ENCODE measurements around the gene C1R. TPM values are rescaled to one million over a fixed set of nuclear protein-coding genes. Genes with fewer than 3 reads are reported as not detected.
"Not testable (repeated sequence)": the region's sequence is repeated elsewhere in the genome, so short reads cannot be mapped to it uniquely, and the experiment has no call there.

Gene C1R
- total and polyA plus RNA-seq, 5 donors from 2014 or later = 1.4 to 4.6 (median 2.2) TPM

DNA sequence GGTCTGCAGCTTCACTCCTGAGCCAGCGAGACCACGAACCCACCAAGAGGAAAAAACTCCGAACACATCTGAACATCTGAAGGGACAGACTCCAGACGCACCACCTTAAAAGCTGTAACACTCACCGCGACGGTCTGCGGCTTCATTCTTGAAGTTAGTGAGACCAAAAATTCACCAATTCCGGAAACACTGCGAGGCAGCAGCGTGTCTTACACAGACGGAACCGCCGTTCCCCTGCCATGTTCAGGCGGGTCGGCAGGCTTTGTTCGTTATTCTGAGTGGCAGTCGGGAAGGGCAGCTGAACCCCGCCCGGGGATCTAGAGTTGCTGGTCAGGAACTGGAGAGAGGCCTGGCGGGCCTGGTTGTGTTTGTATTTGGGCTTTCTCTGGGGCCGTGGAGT is 53.7 kb downstream of the C1R start:
- H3K4me1 Mint-ChIP-seq = peaks cover 0 to 5% (median 0%) of the 10 kb centered on the region in 4 donors
- H3K9me3 Mint-ChIP-seq = peaks cover 0 to 2% (median 0%) of the 10 kb centered on the region in 7 donors
- Histone ChIP-seq H3K27me3 (ENCODE audit: control insufficient read depth, insufficient read depth, low read length) (peaks cover 5% of the 10 kb centered on the region), H3K4me1 (ENCODE audit: control insufficient read depth, insufficient read depth, low read length, poor library complexity, severe bottlenecking) (no peaks in the 10 kb centered on the region), H3K9me3 (ENCODE audit: control insufficient read depth in 2 of 2, low read length in 2 of 2) (no peaks in the 10 kb centered on the region), H3K27ac (ENCODE audit: insufficient read depth, low read length, poor library complexity, severe bottlenecking) (no peak overlapping the region), H3K36me3 (ENCODE audit: control insufficient read depth, insufficient read depth, low read length) (no peaks in the 10 kb centered on the region), H3K4me3 (ENCODE audit: low read depth, low read length) (no peak overlapping the region)
- peaks cover 8% of the 10 kb centered on the region for H3K27me3 Mint-ChIP-seq
- DNase-seq (no peak), ATAC-seq (ENCODE audit: low read depth in 2 of 2) (no peak)
- H3K4me3 Mint-ChIP-seq = peak overlapping the region in 1 of 4 donors; percentile 55
- H3K36me3 Mint-ChIP-seq = no peaks in the 10 kb centered on the region
- H3K27ac Mint-ChIP-seq = no peak overlapping the region

DNA sequence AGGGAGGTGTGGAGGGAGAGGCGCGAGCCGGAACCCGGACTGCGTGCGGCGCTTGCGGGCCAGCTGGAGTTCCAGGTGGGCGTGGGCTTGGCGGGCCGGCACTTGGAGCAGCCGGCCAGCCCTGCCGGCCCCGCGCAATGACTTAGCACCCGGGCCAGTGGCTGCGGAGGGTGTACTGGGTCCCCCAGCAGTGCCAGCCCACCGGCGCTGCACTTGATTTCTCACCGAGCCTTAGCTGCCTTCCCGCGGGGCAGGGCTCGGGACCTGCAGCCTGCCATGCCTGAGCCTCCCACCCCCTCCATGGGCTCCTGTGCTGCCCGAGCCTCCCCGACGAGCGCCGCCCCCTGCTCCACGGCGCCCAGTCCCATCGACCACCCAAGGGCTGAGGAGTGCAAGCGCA is 54.8 kb downstream of the C1R start:
- H3K4me1 ChIP-seq (ENCODE audit: control insufficient read depth, insufficient read depth, low read length, poor library complexity, severe bottlenecking); DNase-seq; H3K4me3 Mint-ChIP-seq; H3K36me3 Mint-ChIP-seq; H3K36me3 ChIP-seq (ENCODE audit: control insufficient read depth, insufficient read depth, low read length); H3K4me1 Mint-ChIP-seq; H3K9me3 ChIP-seq (ENCODE audit: control insufficient read depth in 2 of 2, low read length in 2 of 2); ATAC-seq (ENCODE audit: low read depth in 2 of 2); H3K27ac Mint-ChIP-seq; H3K9me3 Mint-ChIP-seq; H3K4me3 ChIP-seq (ENCODE audit: low read depth, low read length); H3K27me3 ChIP-seq (ENCODE audit: control insufficient read depth, insufficient read depth, low read length); H3K27ac ChIP-seq (ENCODE audit: insufficient read depth, low read length, poor library complexity, severe bottlenecking): not testable (repeated sequence)
- H3K27me3 Mint-ChIP-seq = peaks cover 11% of the 10 kb centered on the region

DNA sequence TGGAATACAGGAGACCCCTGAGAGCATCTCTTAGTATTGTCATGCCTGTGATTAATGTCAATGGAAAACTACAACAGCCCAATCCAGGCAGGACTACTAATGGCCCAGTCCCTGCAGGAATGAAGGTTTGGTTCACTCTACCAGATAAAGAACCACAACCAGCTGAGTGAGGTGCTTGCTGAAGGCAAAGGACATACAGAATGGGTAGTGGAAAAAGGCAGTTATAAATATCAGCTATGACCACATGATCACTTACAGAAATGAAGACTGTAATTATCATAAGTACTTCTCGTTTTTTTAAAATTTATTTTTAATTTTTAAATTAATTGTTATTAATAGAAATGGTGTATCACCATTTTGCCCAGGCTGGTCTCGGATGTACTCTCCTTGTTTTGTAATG is 56.8 kb downstream of the C1R start:
- DNase-seq (no peak), ATAC-seq (ENCODE audit: low read depth in 2 of 2) (no peak)
- Histone ChIP-seq H3K36me3 (ENCODE audit: control insufficient read depth, insufficient read depth, low read length) (no peaks in the 10 kb centered on the region), H3K27ac (ENCODE audit: insufficient read depth, low read length, poor library complexity, severe bottlenecking) (no peak overlapping the region), H3K4me1 (ENCODE audit: control insufficient read depth, insufficient read depth, low read length, poor library complexity, severe bottlenecking) (no peaks in the 10 kb centered on the region), H3K27me3 (ENCODE audit: control insufficient read depth, insufficient read depth, low read length) (peaks cover 5% of the 10 kb centered on the region), H3K9me3 (ENCODE audit: control insufficient read depth in 2 of 2, low read length in 2 of 2) (no peaks in the 10 kb centered on the region), H3K4me3 (ENCODE audit: low read depth, low read length) (no peak overlapping the region)
- Mint-ChIP-seq H3K9me3 (peaks cover 0 to 2% (median 0%) of the 10 kb centered on the region in 7 donors), H3K4me1 (no peaks in the 10 kb centered on the region), H3K4me3 (no peak overlapping the region), H3K36me3 (no peaks in the 10 kb centered on the region), H3K27ac (no peak overlapping the region), H3K27me3 (peaks cover 14% of the 10 kb centered on the region)

DNA sequence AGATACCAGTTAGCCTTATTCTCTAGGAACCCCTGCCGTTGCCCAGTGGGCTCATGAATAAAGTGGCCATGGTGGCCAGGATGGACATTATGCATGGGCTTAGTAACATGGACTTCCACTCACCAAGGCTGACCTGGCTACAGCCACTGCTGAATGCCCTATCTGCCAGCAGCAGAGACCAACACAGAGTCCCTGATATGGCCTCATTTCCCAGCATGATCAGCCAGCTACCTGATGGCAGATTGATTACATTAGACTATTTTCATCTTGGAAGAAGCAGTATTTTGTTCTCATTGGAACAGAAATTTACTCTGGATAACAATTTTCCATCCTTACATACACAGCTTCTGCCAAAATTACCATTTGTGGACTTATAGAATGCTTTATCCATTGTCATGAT is 57.8 kb downstream of the C1R start:
- H3K4me1 Mint-ChIP-seq = no peaks in the 10 kb centered on the region
- no peak overlapping the region for H3K4me3 Mint-ChIP-seq
- H3K36me3 Mint-ChIP-seq = no peaks in the 10 kb centered on the region
- no peak overlapping the region for H3K27ac Mint-ChIP-seq
- no peaks in the 10 kb centered on the region for H3K9me3 ChIP-seq (ENCODE audit: control insufficient read depth in 2 of 2, low read length in 2 of 2)
- ATAC-seq (ENCODE audit: low read depth in 2 of 2) (no peak), DNase-seq (no peak)
- peaks cover 0 to 2% (median 0%) of the 10 kb centered on the region in 7 donors for H3K9me3 Mint-ChIP-seq
- no peak overlapping the region for H3K27ac ChIP-seq (ENCODE audit: insufficient read depth, low read length, poor library complexity, severe bottlenecking)
- no peaks in the 10 kb centered on the region for H3K4me1 ChIP-seq (ENCODE audit: control insufficient read depth, insufficient read depth, low read length, poor library complexity, severe bottlenecking)
- H3K36me3 ChIP-seq (ENCODE audit: control insufficient read depth, insufficient read depth, low read length) = no peaks in the 10 kb centered on the region
- no peak overlapping the region for H3K4me3 ChIP-seq (ENCODE audit: low read depth, low read length)
- H3K27me3 ChIP-seq (ENCODE audit: control insufficient read depth, insufficient read depth, low read length) = peaks cover 5% of the 10 kb centered on the region
- H3K27me3 Mint-ChIP-seq = peaks cover 14% of the 10 kb centered on the region

DNA sequence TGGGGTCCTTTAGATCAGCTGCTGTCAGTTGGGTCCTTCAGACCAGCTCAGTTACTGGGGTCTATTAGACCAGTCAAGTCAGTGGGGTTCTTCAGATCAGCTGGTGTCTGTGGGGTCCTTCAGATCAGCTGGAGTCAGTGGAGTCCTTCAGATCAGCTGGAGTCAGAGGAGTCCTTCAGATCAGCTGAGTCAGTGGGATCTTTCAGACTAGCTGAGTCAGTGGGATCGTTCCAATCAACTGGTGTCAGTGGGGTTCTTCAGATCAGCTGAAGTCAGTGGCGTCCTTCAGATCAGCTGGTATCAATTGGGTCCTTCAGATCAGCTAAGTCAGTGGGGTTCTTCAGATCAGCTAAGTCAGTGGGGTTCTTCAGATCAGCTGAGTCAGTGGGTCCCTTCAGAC is 59.3 kb downstream of the C1R start:
- H3K27ac Mint-ChIP-seq = no peak overlapping the region
- no peak overlapping the region for H3K4me3 Mint-ChIP-seq
- no peak overlapping the region for H3K4me3 ChIP-seq (ENCODE audit: low read depth, low read length)

DNA sequence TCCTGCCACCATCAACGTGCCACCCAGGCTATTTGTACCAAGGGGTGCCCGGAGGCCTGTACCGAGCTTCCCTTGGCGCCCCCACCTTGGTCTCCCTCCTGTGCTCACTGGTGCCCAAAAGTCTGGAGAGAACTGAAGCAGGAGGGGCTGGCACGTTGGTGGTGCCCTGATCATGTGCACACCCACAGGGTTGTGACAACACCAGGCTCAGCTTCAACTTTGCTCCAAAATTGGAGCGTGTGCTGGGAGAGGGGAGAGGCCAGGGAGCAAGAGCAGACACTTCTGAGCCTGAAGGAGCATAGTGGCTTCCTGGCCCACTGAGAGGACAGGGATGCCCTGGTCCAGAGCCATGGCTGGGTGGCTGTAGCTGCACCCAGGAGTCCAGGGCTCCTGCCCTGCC is 60.9 kb downstream of the C1R start:
- peaks cover 6% of the 10 kb centered on the region for H3K27me3 Mint-ChIP-seq
- no peaks in the 10 kb centered on the region for H3K9me3 Mint-ChIP-seq
- no peak for ATAC-seq (ENCODE audit: low read depth in 2 of 2)

More for the DNA sequence above, 59.3 kb downstream of the C1R start:
- Mint-ChIP-seq H3K9me3 (no peaks in the 10 kb centered on the region), H3K36me3 (no peaks in the 10 kb centered on the region), H3K4me1 (no peaks in the 10 kb centered on the region), H3K27me3 (peaks cover 6% of the 10 kb centered on the region)
- Histone ChIP-seq H3K27ac (ENCODE audit: insufficient read depth, low read length, poor library complexity, severe bottlenecking) (no peak overlapping the region), H3K27me3 (ENCODE audit: control insufficient read depth, insufficient read depth, low read length) (peaks cover 5% of the 10 kb centered on the region), H3K9me3 (ENCODE audit: control insufficient read depth in 2 of 2, low read length in 2 of 2) (no peaks in the 10 kb centered on the region), H3K36me3 (ENCODE audit: control insufficient read depth, insufficient read depth, low read length) (no peaks in the 10 kb centered on the region), H3K4me1 (ENCODE audit: control insufficient read depth, insufficient read depth, low read length, poor library complexity, severe bottlenecking) (no peaks in the 10 kb centered on the region)
- DNase-seq (no peak), ATAC-seq (ENCODE audit: low read depth in 2 of 2) (no peak)

More for the DNA sequence above, 60.9 kb downstream of the C1R start:
- no peaks in the 10 kb centered on the region for H3K4me1 Mint-ChIP-seq
- H3K4me1 ChIP-seq (ENCODE audit: control insufficient read depth, insufficient read depth, low read length, poor library complexity, severe bottlenecking) = no peaks in the 10 kb centered on the region
- no peak overlapping the region for H3K27ac ChIP-seq (ENCODE audit: insufficient read depth, low read length, poor library complexity, severe bottlenecking)
- no peaks in the 10 kb centered on the region for H3K36me3 Mint-ChIP-seq
- H3K9me3 ChIP-seq (ENCODE audit: control insufficient read depth in 2 of 2, low read length in 2 of 2) = no peaks in the 10 kb centered on the region
- peaks cover 5% of the 10 kb centered on the region for H3K27me3 ChIP-seq (ENCODE audit: control insufficient read depth, insufficient read depth, low read length)
- H3K4me3 Mint-ChIP-seq = no peak overlapping the region
- H3K27ac Mint-ChIP-seq = no peak overlapping the region
- DNase-seq = no peak
- H3K4me3 ChIP-seq (ENCODE audit: low read depth, low read length) = no peak overlapping the region
- H3K36me3 ChIP-seq (ENCODE audit: control insufficient read depth, insufficient read depth, low read length) = no peaks in the 10 kb centered on the region

Other genes with a start within 250 kb of the C1R start
- gene CDCA3, start 241.2 kb downstream of the C1R start, total RNA-seq = 1.9 TPM
- 1 to 10 TPM; 1.7 to 4.0 (median 2.1) TPM for gene CDCA3, start 241.2 kb downstream of the C1R start, polyA plus RNA-seq
- gene USP5, start 240.3 kb downstream of the C1R start, total RNA-seq = 63.5 TPM
- gene USP5, start 240.3 kb downstream of the C1R start, polyA plus RNA-seq = 10 to 100 TPM; 44.4 to 57.0 (median 48.4) TPM
- 153 TPM for gene TPI1, start 224.9 kb downstream of the C1R start, total RNA-seq
- gene TPI1, start 224.9 kb downstream of the C1R start, polyA plus RNA-seq = 100 to 1,000 TPM; 493 to 633 (median 527) TPM
- gene SPSB2, start 219.1 kb downstream of the C1R start, total RNA-seq = 8.2 TPM
- gene SPSB2, start 219.1 kb downstream of the C1R start, polyA plus RNA-seq = 10 to 100 TPM in 3 of 4 donors, 1 to 10 TPM in 1; 8.0 to 19.2 (median 13.2) TPM
- gene LRRC23, start 187.6 kb downstream of the C1R start, total RNA-seq = 6.6 TPM
- 1 to 10 TPM; 2.2 to 5.1 (median 4.5) TPM for gene LRRC23, start 187.6 kb downstream of the C1R start, polyA plus RNA-seq
- gene ENO2, start 177.9 kb downstream of the C1R start, total RNA-seq = 88.2 TPM
- gene ENO2, start 177.9 kb downstream of the C1R start, polyA plus RNA-seq = 10 to 100 TPM; 18.1 to 24.8 (median 22.7) TPM
- 27.5 TPM for gene ATN1, start 164.5 kb downstream of the C1R start, total RNA-seq
- under 1 TPM; 0.17 to 0.82 (median 0.53) TPM for gene ATN1, start 164.5 kb downstream of the C1R start, polyA plus RNA-seq
- gene RNU7-1, start 148.6 kb downstream of the C1R start, total RNA-seq = not detected
- gene RNU7-1, start 148.6 kb downstream of the C1R start, polyA plus RNA-seq = not detected
- 186 TPM for gene C12orf57, start 148.4 kb downstream of the C1R start, total RNA-seq
- gene C12orf57, start 148.4 kb downstream of the C1R start, polyA plus RNA-seq = 100 to 1,000 TPM; 310 to 410 (median 340) TPM
- gene PTPN6, start 141.1 kb downstream of the C1R start, total RNA-seq = 174 TPM
- 100 to 1,000 TPM; 261 to 321 (median 291) TPM for gene PTPN6, start 141.1 kb downstream of the C1R start, polyA plus RNA-seq
- 134 TPM for gene PHB2, start 121.8 kb downstream of the C1R start, total RNA-seq
- 100 to 1,000 TPM; 118 to 134 (median 125) TPM for gene PHB2, start 121.8 kb downstream of the C1R start, polyA plus RNA-seq
- 44.1 TPM for gene EMG1, start 121.5 kb downstream of the C1R start, total RNA-seq
- gene EMG1, start 121.5 kb downstream of the C1R start, polyA plus RNA-seq = 10 to 100 TPM; 71.8 to 89.4 (median 79.4) TPM
- gene LPCAT3, start 74.0 kb downstream of the C1R start, total RNA-seq = 28.3 TPM
- 10 to 100 TPM; 25.0 to 32.8 (median 30.9) TPM for gene LPCAT3, start 74.0 kb downstream of the C1R start, polyA plus RNA-seq
- 5.7 TPM for gene C1S, start 31.7 kb downstream of the C1R start, total RNA-seq
- gene C1S, start 31.7 kb downstream of the C1R start, polyA plus RNA-seq = not detected
- 21.0 TPM for gene C1RL, start 16.8 kb upstream of the C1R start, total RNA-seq
- 10 to 100 TPM in 1 of 4 donors, 1 to 10 TPM in 3; 6.0 to 10.8 (median 7.8) TPM for gene C1RL, start 16.8 kb upstream of the C1R start, polyA plus RNA-seq
- gene RBP5, start 36.4 kb upstream of the C1R start, total RNA-seq = not detected
- gene RBP5, start 36.4 kb upstream of the C1R start, polyA plus RNA-seq = not detected
- 64.9 TPM for gene CLSTN3, start 37.9 kb upstream of the C1R start, total RNA-seq
- gene CLSTN3, start 37.9 kb upstream of the C1R start, polyA plus RNA-seq = 1 to 10 TPM; 2.2 to 4.1 (median 3.6) TPM
- gene PEX5, start 97.2 kb upstream of the C1R start, total RNA-seq = 17.6 TPM
- gene PEX5, start 97.2 kb upstream of the C1R start, polyA plus RNA-seq = 10 to 100 TPM; 10.3 to 16.2 (median 12.8) TPM
- not detected for gene ACSM4, start 211.6 kb upstream of the C1R start, total RNA-seq
- gene ACSM4, start 211.6 kb upstream of the C1R start, polyA plus RNA-seq = not detected

Data from CD4-positive, CD25-positive, alpha-beta regulatory T cell (primary cell).